ENCODE measurements around the gene TRIM24. TPM values are rescaled to one million over a fixed set of nuclear protein-coding genes. Genes with fewer than 3 reads are reported as not detected.

TRIM24 gene
- total and polyA plus RNA-seq, 2 of the 13 experiments (the other 11 are each of a cell fraction or from before 2014, with no cell fraction given) = 100 to 106 TPM

GRCh38 chr7:138459413-138460175 is 465 bp upstream of the TRIM24 start (continued):
- TF ChIP-seq U2AF1 (optimal IDR thresholded peaks at IDR 0.05; ENCODE audit: low read depth, low read length) = no peak
- TF ChIP-seq ZNF570 (CRISPR knock-in tag; IDR thresholded peaks at IDR 0.05; ENCODE audit: borderline replicate concordance) = no peak
- TF ChIP-seq ZNF264 (CRISPR knock-in tag; IDR thresholded peaks at IDR 0.05) = no peak
- no peak for TF ChIP-seq ZNF775 (CRISPR knock-in tag; IDR thresholded peaks at IDR 0.05; ENCODE audit: borderline replicate concordance)
- TF ChIP-seq NFYB (CRISPR knock-in tag; IDR thresholded peaks at IDR 0.05) = peak; percentile 76
- no peak for TF ChIP-seq THAP11 (CRISPR knock-in tag; IDR thresholded peaks at IDR 0.05)
- TF ChIP-seq SATB2 (CRISPR knock-in tag; IDR thresholded peaks at IDR 0.05) = no peak
- TF ChIP-seq POGK (CRISPR knock-in tag; conservative IDR thresholded peaks at IDR 0.05) = no peak; the same call in 1 of the 2 replicates
- TF ChIP-seq SCMH1 (CRISPR knock-in tag; IDR thresholded peaks at IDR 0.05; ENCODE audit: borderline replicate concordance) = no peak
- TF ChIP-seq ZNF432 (CRISPR knock-in tag; IDR thresholded peaks at IDR 0.05; ENCODE audit: borderline replicate concordance) = no peak
- TF ChIP-seq SALL1 (CRISPR knock-in tag; IDR thresholded peaks at IDR 0.05) = no peak
- peak; percentile 53; the same call in 1 of the 2 replicates for TF ChIP-seq RFX5 (IDR thresholded peaks at IDR 0.05; ENCODE audit: low read depth, low read length)
- TF ChIP-seq ZFP62 (CRISPR knock-in tag; IDR thresholded peaks at IDR 0.05) = no peak
- TF ChIP-seq, protein P1, sequence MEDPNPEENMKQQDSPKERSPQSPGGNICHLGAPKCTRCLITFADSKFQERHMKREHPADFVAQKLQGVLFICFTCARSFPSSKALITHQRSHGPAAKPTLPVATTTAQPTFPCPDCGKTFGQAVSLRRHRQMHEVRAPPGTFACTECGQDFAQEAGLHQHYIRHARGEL (CRISPR knock-in tag; IDR thresholded peaks at IDR 0.05) = no peak
- TF ChIP-seq ZC3H4 (CRISPR knock-in tag; IDR thresholded peaks at IDR 0.05; ENCODE audit: borderline replicate concordance) = no peak
- no peak for TF ChIP-seq CCDC6 (CRISPR knock-in tag; IDR thresholded peaks at IDR 0.05)
- TF ChIP-seq, protein P2, sequence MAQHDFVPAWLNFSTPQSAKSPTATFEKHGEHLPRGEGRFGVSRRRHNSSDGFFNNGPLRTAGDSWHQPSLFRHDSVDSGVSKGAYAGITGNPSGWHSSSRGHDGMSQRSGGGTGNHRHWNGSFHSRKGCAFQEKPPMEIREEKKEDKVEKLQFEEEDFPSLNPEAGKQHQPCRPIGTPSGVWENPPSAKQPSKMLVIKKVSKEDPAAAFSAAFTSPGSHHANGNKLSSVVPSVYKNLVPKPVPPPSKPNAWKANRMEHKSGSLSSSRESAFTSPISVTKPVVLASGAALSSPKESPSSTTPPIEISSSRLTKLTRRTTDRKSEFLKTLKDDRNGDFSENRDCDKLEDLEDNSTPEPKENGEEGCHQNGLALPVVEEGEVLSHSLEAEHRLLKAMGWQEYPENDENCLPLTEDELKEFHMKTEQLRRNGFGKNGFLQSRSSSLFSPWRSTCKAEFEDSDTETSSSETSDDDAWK (CRISPR knock-in tag; IDR thresholded peaks at IDR 0.05) = no peak
- TF ChIP-seq CBX5 (CRISPR knock-in tag; IDR thresholded peaks at IDR 0.05; ENCODE audit: borderline replicate concordance) = no peak
- TF ChIP-seq TCF7L2 (IDR thresholded peaks at IDR 0.05; ENCODE audit: low read depth, low read length) = no peak
- no peak for TF ChIP-seq PAWR (CRISPR knock-in tag; IDR thresholded peaks at IDR 0.05; ENCODE audit: borderline replicate concordance)
- TF ChIP-seq, protein P3, sequence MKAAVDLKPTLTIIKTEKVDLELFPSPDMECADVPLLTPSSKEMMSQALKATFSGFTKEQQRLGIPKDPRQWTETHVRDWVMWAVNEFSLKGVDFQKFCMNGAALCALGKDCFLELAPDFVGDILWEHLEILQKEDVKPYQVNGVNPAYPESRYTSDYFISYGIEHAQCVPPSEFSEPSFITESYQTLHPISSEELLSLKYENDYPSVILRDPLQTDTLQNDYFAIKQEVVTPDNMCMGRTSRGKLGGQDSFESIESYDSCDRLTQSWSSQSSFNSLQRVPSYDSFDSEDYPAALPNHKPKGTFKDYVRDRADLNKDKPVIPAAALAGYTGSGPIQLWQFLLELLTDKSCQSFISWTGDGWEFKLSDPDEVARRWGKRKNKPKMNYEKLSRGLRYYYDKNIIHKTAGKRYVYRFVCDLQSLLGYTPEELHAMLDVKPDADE (CRISPR knock-in tag; IDR thresholded peaks at IDR 0.05) = no peak
- no peak for TF ChIP-seq JARID2 (CRISPR knock-in tag; IDR thresholded peaks at IDR 0.05; ENCODE audit: insufficient replicate concordance)
- no peak for TF ChIP-seq RARG (CRISPR knock-in tag; IDR thresholded peaks at IDR 0.05; ENCODE audit: low read depth)
- no peak for TF ChIP-seq ZNF335 (CRISPR knock-in tag; IDR thresholded peaks at IDR 0.05)
- TF ChIP-seq SKI (IDR thresholded peaks at IDR 0.05; ENCODE audit: partially characterized antibody) = no peak
- no peak for TF ChIP-seq MXI1 (IDR thresholded peaks at IDR 0.05; ENCODE audit: borderline replicate concordance, low read depth, low read length)
- no peak for TF ChIP-seq NFIB (CRISPR knock-in tag; IDR thresholded peaks at IDR 0.05; ENCODE audit: borderline replicate concordance)
- no peak for TF ChIP-seq ZNF83 (CRISPR knock-in tag; IDR thresholded peaks at IDR 0.05; ENCODE audit: borderline replicate concordance)
